ENCODE results near the gene MTMR10. TPM values are rescaled to one million over a fixed set of nuclear protein-coding genes. Genes with fewer than 3 reads are reported as not detected.

The MTMR10 gene
- total and polyA plus RNA-seq, 7 donors = 11.4 to 31.0 (median 24.3) TPM

- no peaks in the 10 kb centered on the region for H3K27me3 ChIP-seq
- no peaks in the 10 kb centered on the region for H3K9me3 ChIP-seq
- DNase-seq = no peak
- H3K4me1 ChIP-seq = no peaks in the 10 kb centered on the region
- WGBS, 2 donors = 97 to 98% methylated on average over 1 of the region's 1 CpG
- peaks cover 45 to 100% (median 63%) of the 10 kb centered on the region in 4 donors for H3K36me3 ChIP-seq
- no peak overlapping the region for H3K27ac ChIP-seq
- intact Hi-C loops (cut with DNase I) = no loop called here
- no peak for TF ChIP-seq CTCF (IDR thresholded peaks at IDR 0.05)
- no peak for TF ChIP-seq POLR2A (IDR thresholded peaks at IDR 0.05)
- TF ChIP-seq POLR2AphosphoS5 (IDR thresholded peaks at IDR 0.05) = no peak
- no peak for TF ChIP-seq EP300 (IDR thresholded peaks at IDR 0.05)
- no peak overlapping the region for H3K4me3 ChIP-seq
Measured at GRCh38 chr15:30954674-30955073, 36.8 kb downstream of the MTMR10 start.

GRCh38 chr15:30953731-30954378 is 37.6 kb downstream of the MTMR10 start:
- no peaks in the 10 kb centered on the region for H3K9me3 ChIP-seq
- no peak for DNase-seq
- no peaks in the 10 kb centered on the region for H3K27me3 ChIP-seq
- peaks cover 45 to 100% (median 62%) of the 10 kb centered on the region in 4 donors for H3K36me3 ChIP-seq
- no peak overlapping the region for H3K4me3 ChIP-seq
- 85 to 86% methylated on average over 7 of the region's 7 CpGs for WGBS, 2 donors
- no peaks in the 10 kb centered on the region for H3K4me1 ChIP-seq
- intact Hi-C loops (cut with DNase I) = no loop called here
- TF ChIP-seq POLR2A (IDR thresholded peaks at IDR 0.05) = no peak
- no peak for TF ChIP-seq CTCF (IDR thresholded peaks at IDR 0.05)
- TF ChIP-seq EP300 (IDR thresholded peaks at IDR 0.05) = no peak
- TF ChIP-seq POLR2AphosphoS5 (IDR thresholded peaks at IDR 0.05) = no peak
- no peak overlapping the region for H3K27ac ChIP-seq

GRCh38 chr15:30953183-30953582 is 38.2 kb downstream of the MTMR10 start:
- Histone ChIP-seq H3K4me1 (no peaks in the 10 kb centered on the region), H3K27ac (no peak overlapping the region), H3K36me3 (peaks cover 44 to 100% (median 61%) of the 10 kb centered on the region in 4 donors), H3K9me3 (no peaks in the 10 kb centered on the region), H3K27me3 (no peaks in the 10 kb centered on the region), H3K4me3 (no peak overlapping the region)
- intact Hi-C loops (cut with DNase I) = no loop called here
- WGBS, 2 donors = 95 to 96% methylated on average over 7 of the region's 7 CpGs
- TF ChIP-seq CTCF (IDR thresholded peaks at IDR 0.05) = no peak
- TF ChIP-seq POLR2A (IDR thresholded peaks at IDR 0.05) = no peak
- TF ChIP-seq POLR2AphosphoS5 (IDR thresholded peaks at IDR 0.05) = no peak
- no peak for TF ChIP-seq EP300 (IDR thresholded peaks at IDR 0.05)
- DNase-seq = no peak

GRCh38 chr15:30943654-30944335 is 47.6 kb downstream of the MTMR10 start:
- no peak overlapping the region for H3K27ac ChIP-seq
- no peak overlapping the region for H3K4me3 ChIP-seq
- H3K27me3 ChIP-seq = no peaks in the 10 kb centered on the region
- 87 to 96% methylated on average over 8 of the region's 8 CpGs for WGBS, 2 donors
- H3K4me1 ChIP-seq = no peaks in the 10 kb centered on the region
- intact Hi-C loops (cut with DNase I) = no loop called here
- H3K9me3 ChIP-seq = no peaks in the 10 kb centered on the region
- no peak for TF ChIP-seq CTCF (IDR thresholded peaks at IDR 0.05)
- TF ChIP-seq EP300 (IDR thresholded peaks at IDR 0.05) = no peak
- no peak for TF ChIP-seq POLR2AphosphoS5 (IDR thresholded peaks at IDR 0.05)
- no peak for DNase-seq
- peaks cover 31 to 100% (median 70%) of the 10 kb centered on the region in 4 donors for H3K36me3 ChIP-seq

Measured in sigmoid colon (tissue), 7 donors.